Esophagus muscularis mucosa (tissue), 4 donors: ENCODE results near the gene PIP5KL1. TPM values are rescaled to one million over a fixed set of nuclear protein-coding genes. Genes with fewer than 3 reads are reported as not detected.
A peak's percentile ranks its signal among the peaks of the same experiment; 100 is the strongest.

Experiments used
- DNase-seq: peaks from one replicate; pipeline ENCODE4 v3.0.0-alpha.2; 2017; ENCODE audit errors: extremely low spot score
- H3K27ac ChIP-seq, 4 donors: fragments of 200-600 bp; sonication (generic); replicated peaks in 1 of 4; 1 replicate in 3 of 4; 2 replicates in 1 of 4; pipeline ENCODE4 v1.5.1; 2016 to 2019; ENCODE audit warnings: mild to moderate bottlenecking in 1 of 4
- H3K27me3 ChIP-seq, 4 donors: fragments of 200-600 bp; sonication (generic); one replicate each; pipeline versions ENCODE4 v1.5.1 to v1.6.0; 2016 to 2019
- H3K36me3 ChIP-seq, 4 donors: fragments of 200-600 bp; sonication (generic); one replicate each; pipeline ENCODE4 v1.5.1; 2016 to 2019
- H3K4me1 ChIP-seq, 4 donors: fragments of 200-600 bp; sonication (generic); one replicate each; pipeline ENCODE4 v1.5.1; 2016 to 2019
- H3K4me3 ChIP-seq, 4 donors: fragments of 200-600 bp; sonication (generic); 1 replicate in 2 of 4; 2 replicates in 2 of 4; pipeline ENCODE4 v1.5.1; 2016 to 2019; ENCODE audit warnings: mild to moderate bottlenecking in 4 of 4, moderate library complexity in 1 of 4
- H3K9me3 ChIP-seq, 4 donors: fragments of 200-600 bp; sonication (generic); 1 replicate in 3 of 4; 2 replicates in 1 of 4; pipeline ENCODE4 v1.5.1; 2016 to 2019
- CTCF ChIP-seq, 3 experiments: fragments of 200-600 bp in 2 of 3; fragments of 450-650 bp in 1 of 3; sonication (generic) in 2 of 3; IDR thresholded peaks; one replicate each; pipeline ENCODE4 v1.5.1; 2017 to 2019; ENCODE audit warnings: antibody characterized with exemption in 3 of 3, mild to moderate bottlenecking in 2 of 3, moderate library complexity in 1 of 3
- EP300 ChIP-seq: sonication (generic); formaldehyde crosslinking; IDR thresholded peaks from one replicate; pipeline ENCODE4 v1.6.1; 2017; ENCODE audit warnings: antibody characterized with exemption
- POLR2A ChIP-seq: fragments of 450-650 bp; IDR thresholded peaks from one replicate; pipeline ENCODE4 v1.6.1; 2017; ENCODE audit warnings: antibody characterized with exemption, moderate library complexity, mild to moderate bottlenecking, low read depth
- POLR2AphosphoS5 ChIP-seq, 2 donors: sonication (generic); formaldehyde crosslinking; IDR thresholded peaks; one replicate each; pipeline ENCODE4 v1.6.1; 2017; ENCODE audit warnings: antibody characterized with exemption in 2 of 2
- WGBS: methylation state at CpG from one replicate; pipeline ENCODE4 v1.1.5; 2018; 5-methylcytosine and 5-hydroxymethylcytosine counted together
- intact Hi-C: fragments of 100-400 bp; cut with DNase I; formaldehyde crosslinking; loops from one replicate; pipeline ENCODE4 v1.15.1; 2023
- total RNA-seq, 4 donors: library from RNA; depleted of rRNA; stranded (reverse); fragments of >200 nt; gene quantifications; one replicate each; pipeline versions ENCODE4 v1.1.0 to v1.2.1, GENCODE V29; 2016

Gene PIP5KL1
- total RNA-seq, 4 donors from 2014 or later: 1.3 to 2.8 (median 2.2) TPM

GRCh38 chr9:127873886-127874285, 56.7 kb downstream of the PIP5KL1 start:
- peaks cover 54 to 70% (median 62%) of the 10 kb centered on the region in 4 donors for H3K4me1 ChIP-seq
- peak overlapping the region in 2 of 4 donors; percentile 11 to 35 for H3K4me3 ChIP-seq

GRCh38 chr9:127873223-127873691, 57.3 kb downstream of the PIP5KL1 start:
- Histone ChIP-seq H3K27ac (peak overlapping the region; percentile 80 to 91 (median 86)), H3K4me1 (peaks cover 57 to 69% (median 61%) of the 10 kb centered on the region in 4 donors), H3K36me3 (peaks cover 2 to 44% (median 38%) of the 10 kb centered on the region in 4 donors), H3K27me3 (no peaks in the 10 kb centered on the region), H3K4me3 (no peak overlapping the region), H3K9me3 (no peaks in the 10 kb centered on the region)
- DNase-seq: no peak
- TF ChIP-seq CTCF (IDR thresholded peaks at IDR 0.05): no peak
- TF ChIP-seq POLR2AphosphoS5 (IDR thresholded peaks at IDR 0.05): no peak
- no peak for TF ChIP-seq EP300
- no peak for TF ChIP-seq POLR2A
- 49% methylated on average over 13 of the region's 19 CpGs for WGBS
- intact Hi-C loops: loop anchor here (5.0 kb wide), 2 partner anchors 86 to 136 kb away; partner anchors contain the start of genes CDK9 and TOR2A

More at GRCh38 chr9:127873886-127874285, 56.7 kb downstream of the PIP5KL1 start:
- H3K27me3 ChIP-seq: no peaks in the 10 kb centered on the region
- 38% methylated on average over 6 of the region's 10 CpGs for WGBS
- TF ChIP-seq POLR2A (no peak), POLR2AphosphoS5 (IDR thresholded peaks at IDR 0.05) (peak in 1 of 2 donors; percentile 19)
- no peak for DNase-seq
- intact Hi-C loops: loop anchor here (2.0 to 5.0 kb wide), 3 partner anchors 47 to 137 kb away; partner anchors contain the start of genes CDK9 and TOR2A
- H3K27ac ChIP-seq: peak overlapping the region; percentile 80 to 91 (median 86)
- H3K36me3 ChIP-seq: peaks cover 0 to 38% (median 32%) of the 10 kb centered on the region in 4 donors
- H3K9me3 ChIP-seq: no peaks in the 10 kb centered on the region

- H3K9me3 ChIP-seq: no peaks in the 10 kb centered on the region
- H3K36me3 ChIP-seq: peaks cover 9 to 51% (median 45%) of the 10 kb centered on the region in 4 donors
- WGBS: 90% methylated on average over 17 of the region's 20 CpGs
- no peak for TF ChIP-seq CTCF (IDR thresholded peaks at IDR 0.05)
- TF ChIP-seq POLR2AphosphoS5 (IDR thresholded peaks at IDR 0.05): no peak
- no peak for TF ChIP-seq POLR2A
- TF ChIP-seq EP300: no peak
- H3K4me1 ChIP-seq: peaks cover 51 to 68% (median 57%) of the 10 kb centered on the region in 4 donors
- intact Hi-C loops: loop anchor here (5.0 kb wide), 2 partner anchors 85 to 135 kb away; partner anchors contain the start of genes CDK9 and TOR2A
- DNase-seq: no peak
- H3K4me3 ChIP-seq: no peak overlapping the region
- no peaks in the 10 kb centered on the region for H3K27me3 ChIP-seq
- H3K27ac ChIP-seq: peak overlapping the region in 1 of 4 donors; percentile 84
Measured at GRCh38 chr9:127872369-127873222, 58.0 kb downstream of the PIP5KL1 start.

GRCh38 chr9:127871531-127871930, 59.0 kb downstream of the PIP5KL1 start:
- H3K36me3 ChIP-seq: peaks cover 11 to 59% (median 50%) of the 10 kb centered on the region in 4 donors
- H3K27me3 ChIP-seq: no peaks in the 10 kb centered on the region
- no peaks in the 10 kb centered on the region for H3K9me3 ChIP-seq
- no peak overlapping the region for H3K4me3 ChIP-seq
- peaks cover 47 to 63% (median 52%) of the 10 kb centered on the region in 4 donors for H3K4me1 ChIP-seq
- intact Hi-C loops: loop anchor here (5.0 kb wide), 2 partner anchors 84 to 134 kb away; partner anchors contain the start of genes CDK9 and TOR2A
- H3K27ac ChIP-seq: no peak overlapping the region
- DNase-seq: no peak
- TF ChIP-seq POLR2AphosphoS5 (IDR thresholded peaks at IDR 0.05): no peak
- no peak for TF ChIP-seq POLR2A
- TF ChIP-seq EP300: no peak
- TF ChIP-seq CTCF (IDR thresholded peaks at IDR 0.05): no peak
- WGBS: 88% methylated on average over 9 of the region's 9 CpGs

GRCh38 chr9:127870887-127871286, 59.7 kb downstream of the PIP5KL1 start:
- 83% methylated on average over 5 of the region's 12 CpGs for WGBS
- intact Hi-C loops: loop anchor here (5.0 kb wide), 2 partner anchors 84 to 134 kb away; partner anchors contain the start of genes CDK9 and TOR2A
- no peak for DNase-seq
- H3K36me3 ChIP-seq: peaks cover 11 to 60% (median 50%) of the 10 kb centered on the region in 4 donors
- H3K27ac ChIP-seq: no peak overlapping the region
- no peak overlapping the region for H3K4me3 ChIP-seq
- TF ChIP-seq EP300: no peak
- TF ChIP-seq CTCF (IDR thresholded peaks at IDR 0.05): no peak
- TF ChIP-seq POLR2AphosphoS5 (IDR thresholded peaks at IDR 0.05): no peak
- no peak for TF ChIP-seq POLR2A
- H3K27me3 ChIP-seq: no peaks in the 10 kb centered on the region
- H3K9me3 ChIP-seq: no peaks in the 10 kb centered on the region
- H3K4me1 ChIP-seq: peaks cover 41 to 57% (median 46%) of the 10 kb centered on the region in 4 donors
